K562 (cell line): ENCODE results near the gene ATL3.

Source experiments
- BCL6 ChIP-seq: fragments of 250-450 bp; sonication (Bioruptor Pico); IDR thresholded peaks from 2 replicates; pipeline ENCODE4 v1.4.0; 2020
- FOXA3 ChIP-seq, 2 experiments: fragments of 450-650 bp in 1 of 2; sonication (generic) in 1 of 2; formaldehyde crosslinking; IDR thresholded peaks in 1 of 2; conservative IDR thresholded peaks in 1 of 2; 2 replicates each; pipeline versions ENCODE4 v1.4.0 to v1.8.0; 2020 to 2022; ENCODE audit warnings: mild to moderate bottlenecking in 2 of 2, missing genetic modification reagents in 1 of 2
- HMG20B ChIP-seq: fragments of 250-450 bp; sonication (Bioruptor Pico); IDR thresholded peaks from 2 replicates; pipeline ENCODE4 v1.5.0; 2021; ENCODE audit warnings: mild to moderate bottlenecking
- HOXB6 ChIP-seq: fragments of 250-450 bp; sonication (Bioruptor Pico); IDR thresholded peaks from 2 replicates; pipeline ENCODE4 v1.5.1; 2022; ENCODE audit warnings: mild to moderate bottlenecking, borderline replicate concordance
- RAD21 ChIP-seq, 2 experiments: fragments of 250-450 bp in 1 of 2; fragments of 450-650 bp in 1 of 2; sonication (Bioruptor Pico) in 1 of 2; formaldehyde crosslinking in 1 of 2; IDR thresholded peaks in 1 of 2; conservative IDR thresholded peaks in 1 of 2; 2 replicates each; pipeline versions ENCODE4 v1.4.0 to v1.8.0; 2020 to 2022; ENCODE audit warnings: mild to moderate bottlenecking in 2 of 2, moderate library complexity in 1 of 2
- ZNF407 ChIP-seq: fragments of 450-650 bp; IDR thresholded peaks from 2 replicates; pipeline ENCODE4 v1.6.1; 2016; ENCODE audit warnings: low read depth

GRCh38 chr11:63716046-63716445, 44.9 kb upstream of the ATL3 start:
- no peak for TF ChIP-seq BCL6 (CRISPR knock-in tag)
- no peak for TF ChIP-seq FOXA3 (CRISPR knock-in tag; conservative IDR thresholded peaks at IDR 0.05 in 1 of 2, IDR thresholded peaks at IDR 0.05 in 1 of 2)
- TF ChIP-seq HMG20B: no peak
- TF ChIP-seq RAD21 (CRISPR knock-in tag; conservative IDR thresholded peaks at IDR 0.05 in 1 of 2, IDR thresholded peaks at IDR 0.05 in 1 of 2): no peak
- TF ChIP-seq HOXB6 (CRISPR knock-in tag): no peak
- TF ChIP-seq ZNF407: no peak
